Liver (tissue), 3 donors: ENCODE results near the gene SWI5.

ENCODE experiments used
- GABPA ChIP-seq, 2 donors: IDR thresholded peaks in 1 of 2; conservative IDR thresholded peaks in 1 of 2; 2 replicates each; pipeline ENCODE4 v1.6.1; 2016; ENCODE audit warnings: antibody characterized with exemption in 2 of 2, mild to moderate bottlenecking in 1 of 2, moderate library complexity in 1 of 2
- REST ChIP-seq: IDR thresholded peaks from 2 replicates; pipeline ENCODE4 v1.6.1; 2016; ENCODE audit warnings: antibody characterized with exemption, mild to moderate bottlenecking
- TAF1 ChIP-seq: conservative IDR thresholded peaks from 2 replicates; pipeline ENCODE4 v1.6.1; 2016; ENCODE audit warnings: antibody characterized with exemption, mild to moderate bottlenecking
- YY1 ChIP-seq: IDR thresholded peaks from 2 replicates; pipeline ENCODE4 v1.6.1; 2016; ENCODE audit warnings: antibody characterized with exemption, mild to moderate bottlenecking
- TF ChIP-seq, protein P1 (sequence below): fragments of 150-350 bp; IDR thresholded peaks from 2 replicates; pipeline ENCODE4 v1.5.1; 2017; ENCODE audit warnings: improper control_type of control experiment, low read depth, low read length; ENCODE audit not compliant: missing input control
- donor health status: healthy.
- donor health status: healthy.

GRCh38 chr9:128310461-128310860 is 34.4 kb downstream of the SWI5 start:
- peak in 1 of 2 donors; percentile 58 for TF ChIP-seq GABPA (IDR thresholded peaks at IDR 0.05 in 1 of 2, conservative IDR thresholded peaks at IDR 0.05 in 1 of 2)
- peak; percentile 44 for TF ChIP-seq YY1
- TF ChIP-seq, protein P1, sequence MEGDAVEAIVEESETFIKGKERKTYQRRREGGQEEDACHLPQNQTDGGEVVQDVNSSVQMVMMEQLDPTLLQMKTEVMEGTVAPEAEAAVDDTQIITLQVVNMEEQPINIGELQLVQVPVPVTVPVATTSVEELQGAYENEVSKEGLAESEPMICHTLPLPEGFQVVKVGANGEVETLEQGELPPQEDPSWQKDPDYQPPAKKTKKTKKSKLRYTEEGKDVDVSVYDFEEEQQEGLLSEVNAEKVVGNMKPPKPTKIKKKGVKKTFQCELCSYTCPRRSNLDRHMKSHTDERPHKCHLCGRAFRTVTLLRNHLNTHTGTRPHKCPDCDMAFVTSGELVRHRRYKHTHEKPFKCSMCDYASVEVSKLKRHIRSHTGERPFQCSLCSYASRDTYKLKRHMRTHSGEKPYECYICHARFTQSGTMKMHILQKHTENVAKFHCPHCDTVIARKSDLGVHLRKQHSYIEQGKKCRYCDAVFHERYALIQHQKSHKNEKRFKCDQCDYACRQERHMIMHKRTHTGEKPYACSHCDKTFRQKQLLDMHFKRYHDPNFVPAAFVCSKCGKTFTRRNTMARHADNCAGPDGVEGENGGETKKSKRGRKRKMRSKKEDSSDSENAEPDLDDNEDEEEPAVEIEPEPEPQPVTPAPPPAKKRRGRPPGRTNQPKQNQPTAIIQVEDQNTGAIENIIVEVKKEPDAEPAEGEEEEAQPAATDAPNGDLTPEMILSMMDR = no peak
- no peak for TF ChIP-seq REST
- no peak for TF ChIP-seq TAF1
